GM19023 (cell line): ENCODE measurements around the gene STYXL2.

Source experiments
- ATAC-seq: cut with Tn5 transposase; IDR thresholded peaks from one replicate; pipeline ENCODE4 v1.9.1; 2021; ENCODE audit warnings: mild to moderate bottlenecking, moderate library complexity; ENCODE audit not compliant: unreplicated experiment

The STYXL2 gene

DNA sequence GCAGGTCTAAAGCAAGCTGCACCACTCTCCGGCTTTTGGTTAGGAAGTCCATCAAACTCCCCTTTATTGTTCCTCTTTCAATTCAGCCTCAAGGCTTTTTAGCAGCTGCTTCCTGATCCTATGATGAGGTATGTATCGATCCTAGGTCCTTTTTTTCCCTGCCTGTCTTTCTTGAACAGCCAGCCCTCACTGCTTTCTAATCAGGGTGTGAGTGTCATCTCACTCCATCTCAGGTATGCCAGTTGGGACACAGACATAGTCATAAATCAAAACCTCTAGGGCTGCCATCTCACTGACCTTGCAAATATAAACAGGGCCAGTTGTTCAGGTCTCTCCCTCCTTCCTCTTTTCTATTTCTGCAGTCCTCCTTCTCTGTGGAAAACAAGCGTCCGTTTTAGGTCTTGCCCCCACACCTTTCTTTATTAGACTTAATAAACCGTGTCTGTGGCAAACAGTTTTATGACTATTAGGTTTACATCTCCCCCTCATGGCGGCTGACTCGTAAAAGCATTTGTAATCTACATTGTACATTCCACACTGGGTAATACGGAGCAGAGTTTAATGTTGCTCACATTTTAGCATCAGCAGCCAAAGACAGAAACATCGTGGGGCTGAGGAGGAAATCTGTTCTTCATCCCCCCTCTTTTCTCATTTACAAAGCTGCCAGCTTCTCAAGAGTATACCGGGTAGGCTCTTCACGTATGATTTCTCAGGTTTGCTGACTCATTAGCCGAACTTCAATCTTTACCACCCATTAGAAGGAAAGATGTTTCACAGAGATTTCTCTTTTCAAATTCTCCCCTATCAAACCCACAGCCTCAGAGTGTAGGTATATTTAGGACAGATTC, 11.6 kb downstream of the STYXL2 start:
- no peak for ATAC-seq

DNA sequence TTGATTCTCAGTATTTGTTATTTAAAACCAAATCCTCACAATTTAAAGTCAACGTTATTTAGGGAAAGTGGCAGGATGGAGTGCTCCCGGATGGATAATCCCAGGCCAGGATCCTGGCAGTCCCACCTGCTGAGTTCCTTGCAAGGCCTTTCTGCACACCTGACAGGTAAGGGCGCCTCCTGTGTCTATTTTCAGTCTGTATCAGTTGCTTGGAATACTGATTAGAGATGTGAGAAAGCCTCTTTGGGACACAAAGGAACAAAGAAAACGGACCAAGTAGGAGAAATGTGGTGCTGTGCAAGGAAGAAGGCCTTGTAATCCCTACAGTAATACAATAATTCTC, 12.2 kb downstream of the STYXL2 start:
- no peak for ATAC-seq

DNA sequence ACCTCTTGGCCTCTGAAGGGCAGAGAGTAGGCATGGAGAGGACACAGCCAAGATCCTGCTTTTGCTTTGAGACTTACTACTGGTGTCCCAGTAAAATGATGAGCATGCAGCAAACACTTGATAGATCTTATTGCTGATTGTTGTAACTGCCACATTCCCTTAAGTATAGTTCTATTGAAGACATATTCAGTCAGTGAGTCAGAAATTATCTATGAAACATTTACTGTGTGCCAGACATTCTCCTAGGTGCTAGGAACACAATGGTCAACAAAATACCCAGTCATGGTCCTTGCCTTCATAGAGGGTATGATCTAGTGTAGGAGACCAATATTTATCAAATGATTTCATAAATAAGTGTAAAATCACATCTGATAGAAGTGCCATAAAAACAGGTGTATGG, 13.6 kb downstream of the STYXL2 start:
- ATAC-seq: no peak

DNA sequence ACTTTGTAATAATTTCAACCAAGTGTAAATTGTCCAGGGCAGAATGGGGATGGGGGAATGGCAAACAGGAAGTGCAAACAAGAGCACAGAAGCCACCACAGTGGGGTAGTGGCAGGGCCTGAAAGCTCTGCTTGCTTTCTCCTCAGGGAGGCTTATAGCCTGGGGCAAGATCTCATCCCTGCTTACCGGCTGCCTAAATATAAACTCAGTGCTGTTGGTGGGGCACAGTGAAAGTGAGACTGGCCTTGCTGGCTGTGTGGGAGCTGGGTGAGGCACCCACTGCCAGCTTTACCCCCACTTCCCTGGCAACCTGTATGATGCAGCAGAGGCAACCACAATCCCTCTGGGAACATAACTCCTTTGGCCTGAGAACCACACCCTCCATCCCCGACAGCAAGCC, 15.2 kb downstream of the STYXL2 start:
- no peak for ATAC-seq

DNA sequence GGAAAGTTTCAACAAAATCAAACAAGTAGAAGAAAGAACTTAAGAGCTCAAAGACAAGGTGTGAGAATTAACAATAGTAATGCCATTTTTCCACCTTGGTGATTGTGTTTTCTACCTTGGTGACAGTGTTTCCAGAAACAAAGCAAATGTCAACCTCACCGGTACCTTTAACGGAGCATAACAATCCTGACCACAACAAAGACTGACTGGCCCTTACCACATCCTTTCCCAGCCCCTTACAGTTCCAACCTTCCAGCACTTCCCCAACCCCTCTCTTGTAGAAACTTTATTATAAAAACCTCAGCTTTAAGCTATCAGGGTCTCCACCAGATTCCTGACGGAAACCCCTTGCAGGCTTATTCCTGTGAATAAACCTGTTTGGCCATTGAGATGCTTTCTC, 16.7 kb downstream of the STYXL2 start:
- no peak for ATAC-seq

DNA sequence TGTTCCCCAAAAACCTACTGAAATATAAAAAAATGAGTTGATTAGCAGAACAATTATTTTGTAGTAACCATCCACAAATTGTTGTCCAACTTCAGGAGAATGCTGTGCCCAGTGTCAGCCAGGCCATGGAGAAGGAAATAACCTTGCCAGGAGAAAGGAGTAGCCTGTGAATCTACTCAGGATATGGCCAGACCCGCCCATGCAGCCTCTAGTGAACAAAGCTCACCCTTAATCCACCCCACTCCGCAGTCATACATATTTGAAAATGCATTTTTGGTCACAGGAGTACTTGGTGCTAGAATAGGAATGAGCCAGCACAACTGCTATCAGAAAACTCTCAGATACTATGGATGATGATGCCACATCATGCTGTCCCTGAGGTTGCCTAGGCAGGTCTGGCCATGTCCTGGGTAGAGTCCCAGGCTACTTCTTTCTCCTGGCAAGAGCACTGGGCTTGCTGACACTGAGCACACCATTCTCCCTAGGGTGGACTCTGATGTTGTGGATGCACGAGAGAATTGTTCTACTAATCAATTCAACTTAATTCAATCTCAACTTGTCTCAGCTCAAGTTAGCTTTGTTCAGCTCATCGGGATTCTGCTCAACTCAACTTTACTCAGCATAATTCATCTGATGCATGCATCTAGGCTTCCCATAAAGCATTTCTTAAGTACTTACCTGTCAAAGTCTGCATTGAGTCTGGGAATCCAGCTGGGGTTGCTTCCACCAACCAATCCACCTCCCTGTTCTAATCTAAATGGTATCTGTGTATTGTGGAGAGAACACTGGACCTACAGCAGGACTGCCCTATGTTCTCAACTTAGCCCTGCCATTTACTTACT, 18.2 kb downstream of the STYXL2 start:
- ATAC-seq: no peak

DNA sequence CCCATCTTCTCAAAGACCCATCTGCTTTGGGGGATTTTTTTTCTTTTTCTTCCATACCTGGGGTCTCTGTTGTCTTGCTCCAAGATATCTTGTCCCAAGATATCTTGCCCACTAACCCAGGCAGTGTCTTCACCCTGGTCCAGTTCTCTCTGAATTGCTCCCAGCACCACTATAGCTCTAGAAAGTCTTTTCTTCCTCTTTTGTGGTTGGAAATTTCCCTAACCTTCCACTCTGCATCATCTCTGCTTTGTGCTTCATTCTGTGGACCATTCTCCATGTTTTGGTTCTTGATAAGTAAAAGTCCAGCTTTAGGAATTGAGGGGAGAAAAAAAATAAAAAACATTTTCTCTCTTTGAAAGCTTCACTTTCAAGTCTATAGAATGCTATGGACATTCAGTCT, 20.9 kb downstream of the STYXL2 start:
- ATAC-seq: no peak

DNA sequence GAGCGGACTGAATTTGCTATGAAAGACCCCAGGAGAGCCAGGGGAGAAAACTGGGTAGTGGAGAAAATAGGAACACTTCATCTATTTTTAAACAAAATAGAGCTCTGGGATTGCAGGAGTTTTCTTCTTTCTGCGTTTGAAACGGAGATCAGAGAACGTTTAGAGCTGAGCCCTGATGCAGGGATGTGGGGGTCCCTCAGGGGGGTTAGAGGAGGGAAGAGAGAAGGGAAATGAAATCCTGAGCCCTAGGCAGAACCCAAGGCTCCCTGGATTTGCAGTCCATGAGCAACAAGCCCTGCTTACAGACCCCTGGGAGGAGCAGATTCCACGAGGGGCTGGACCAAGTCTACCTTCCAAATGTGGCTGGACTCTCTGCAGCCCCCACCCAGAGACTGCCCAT, 21.8 kb downstream of the STYXL2 start:
- no peak for ATAC-seq

DNA sequence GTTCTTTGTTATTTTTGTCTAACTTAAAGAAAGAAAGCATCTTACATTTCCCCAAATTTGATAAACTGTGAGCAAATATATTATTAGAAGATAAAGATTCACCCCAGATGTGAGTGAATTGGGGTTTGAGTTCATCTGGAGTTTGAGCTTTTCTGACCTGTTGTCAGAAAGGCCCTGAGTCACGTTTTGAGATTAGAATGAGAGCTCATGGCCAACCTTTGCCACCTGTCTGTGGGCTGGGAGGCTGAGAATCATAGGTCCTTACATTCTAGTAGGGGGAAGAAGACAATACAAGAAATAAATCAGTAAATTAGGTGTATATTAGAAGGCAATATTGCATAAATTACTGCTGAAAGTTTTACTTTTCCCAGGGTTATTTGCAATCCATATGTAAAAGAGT, 22.3 kb downstream of the STYXL2 start:
- ATAC-seq: no peak

DNA sequence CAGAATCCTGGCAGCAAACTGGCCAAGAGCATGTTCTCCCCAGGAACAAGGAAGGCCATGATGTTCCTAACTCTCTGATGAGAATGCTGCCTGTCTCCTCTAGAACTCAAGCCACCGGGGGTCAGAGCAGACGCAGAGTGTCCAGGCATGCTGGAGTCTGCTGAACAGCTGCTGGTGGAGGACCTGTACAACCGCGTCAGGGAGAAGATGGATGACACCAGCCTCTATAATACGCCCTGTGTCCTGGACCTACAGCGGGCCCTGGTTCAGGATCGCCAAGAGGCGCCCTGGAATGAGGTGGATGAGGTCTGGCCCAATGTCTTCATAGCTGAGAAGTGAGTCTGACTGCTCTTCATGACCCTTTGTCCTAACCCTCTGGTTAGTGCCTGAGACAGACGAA, 23.4 kb downstream of the STYXL2 start:
- ATAC-seq: no peak

DNA sequence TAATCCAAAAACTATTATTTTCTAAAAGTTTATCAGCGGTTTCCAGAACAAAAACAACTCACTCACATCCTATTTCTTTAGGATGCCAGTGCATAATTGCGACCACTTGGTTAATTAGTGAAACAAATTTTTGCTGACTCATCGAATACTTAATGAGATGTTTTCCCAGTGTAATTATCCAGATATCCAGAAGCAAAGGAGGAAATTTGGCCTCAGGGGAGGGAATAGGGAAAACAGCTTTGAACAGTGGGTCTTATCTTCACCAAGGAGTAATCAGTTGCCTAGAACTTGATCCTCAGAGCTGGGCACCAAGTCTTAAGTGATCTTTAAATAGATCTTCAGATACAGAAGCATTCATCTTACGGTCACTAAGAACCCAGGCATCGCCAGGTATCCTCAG, 24.3 kb downstream of the STYXL2 start:
- no peak for ATAC-seq

DNA sequence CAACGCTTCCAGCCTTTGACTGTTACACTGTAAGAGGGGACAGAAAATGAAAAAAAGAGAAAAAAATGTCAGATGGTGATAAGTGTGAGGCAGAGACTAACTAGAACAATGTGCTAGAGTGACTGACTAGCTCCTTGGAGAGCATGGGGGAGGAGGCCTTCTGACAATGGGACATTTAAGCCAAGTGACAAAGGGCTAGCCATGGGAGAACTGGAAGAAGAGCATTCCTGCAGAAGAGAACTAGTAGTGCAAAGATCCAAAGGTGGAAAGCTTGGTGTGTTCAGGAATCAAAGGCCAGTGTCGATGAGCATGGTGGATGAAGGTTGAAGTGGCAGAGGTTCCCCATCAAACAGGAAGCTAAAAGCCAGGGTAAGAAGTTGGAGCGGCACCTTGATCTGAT, 25.8 kb downstream of the STYXL2 start:
- no peak for ATAC-seq

DNA sequence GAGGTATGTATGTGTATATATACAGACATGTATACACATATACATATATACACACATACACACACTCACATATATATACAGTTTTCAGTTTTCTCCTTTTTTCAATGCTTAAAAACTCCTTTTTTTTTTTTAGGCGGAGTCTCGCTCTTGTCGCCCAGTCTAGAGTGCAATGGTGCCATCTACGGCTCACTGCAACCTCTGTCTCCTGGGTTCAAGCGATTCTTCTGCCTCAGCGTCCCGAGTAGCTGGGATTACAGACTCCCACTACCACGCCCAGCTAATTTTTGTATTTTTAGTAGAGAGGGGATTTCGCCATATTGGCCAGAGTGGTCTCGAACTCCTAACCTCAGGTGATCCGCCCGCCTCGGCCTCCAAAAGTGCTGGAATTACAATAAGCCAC, 27.0 kb downstream of the STYXL2 start:
- no peak for ATAC-seq

DNA sequence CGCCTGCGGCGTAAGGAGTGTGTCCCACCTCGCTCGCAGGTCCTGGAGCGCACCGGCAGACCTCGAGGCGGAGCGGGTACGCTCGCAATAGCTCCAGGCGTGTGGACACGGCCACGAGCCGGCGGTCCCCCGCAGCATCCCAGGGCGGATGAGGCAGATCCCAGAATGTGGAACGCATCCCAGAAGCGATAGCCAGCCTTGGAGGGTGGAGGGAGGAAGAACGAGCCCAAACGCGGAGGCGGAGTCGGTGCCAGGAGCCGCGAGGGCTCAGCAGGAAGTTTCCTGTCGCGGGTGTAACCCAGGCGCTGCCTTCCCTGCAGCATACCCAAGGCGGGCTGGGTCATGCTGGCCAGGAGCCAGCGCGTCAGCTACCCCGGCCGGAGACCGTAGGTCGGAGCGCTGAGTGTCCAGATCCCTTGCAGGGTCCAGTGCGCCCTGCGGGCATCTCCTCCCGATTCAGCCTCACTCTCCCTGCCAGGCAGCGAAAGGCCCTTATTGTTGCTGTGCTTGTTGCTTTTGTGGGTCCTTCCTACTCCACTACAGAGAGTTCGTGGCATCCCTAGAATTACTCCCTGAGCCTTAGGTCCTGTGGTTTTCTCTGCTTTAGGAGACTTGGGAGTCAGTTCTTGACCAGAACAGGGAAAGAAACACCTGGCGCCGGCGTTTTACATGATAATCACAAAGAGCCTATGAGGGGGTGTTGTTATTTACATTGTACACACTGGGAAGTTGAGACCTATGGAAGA, 27.7 kb downstream of the STYXL2 start:
- ATAC-seq: no peak

DNA sequence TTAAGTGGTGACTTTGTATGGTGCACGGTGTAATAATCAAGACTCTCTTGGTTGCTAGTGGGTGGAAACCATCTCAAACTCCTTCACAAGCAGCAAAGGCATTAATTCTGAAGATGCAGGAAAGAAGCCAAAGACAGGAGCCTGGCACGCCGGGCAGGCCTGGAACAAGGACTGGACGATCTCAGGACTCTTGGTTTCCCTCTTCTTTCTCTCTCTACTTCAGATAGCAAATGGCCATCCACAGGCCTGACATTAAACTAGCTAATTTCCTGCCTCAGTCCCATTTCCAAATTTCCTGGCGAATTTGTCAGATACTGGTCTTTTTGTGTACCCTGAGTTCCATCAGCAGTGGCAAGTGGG, 28.2 kb downstream of the STYXL2 start:
- no peak for ATAC-seq

DNA sequence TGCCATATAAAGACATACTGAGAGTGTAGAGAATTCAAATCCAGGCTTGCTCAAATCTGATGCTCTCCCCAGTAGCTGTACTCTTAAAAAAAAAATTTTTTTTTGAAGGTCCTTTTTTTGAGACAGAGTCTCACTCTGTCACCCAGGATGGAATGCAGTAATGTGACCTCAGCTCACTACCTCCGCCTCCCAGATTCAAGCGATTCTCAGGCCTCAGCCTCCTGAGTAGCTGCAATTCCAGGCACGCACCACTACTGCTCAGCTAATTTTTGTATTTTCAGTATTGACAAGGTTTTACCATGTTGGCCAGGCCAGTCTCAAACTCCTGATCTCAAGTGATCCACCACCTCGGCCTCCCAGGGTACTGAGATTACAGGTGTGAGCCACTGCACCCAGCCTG, 28.7 kb downstream of the STYXL2 start:
- no peak for ATAC-seq

DNA sequence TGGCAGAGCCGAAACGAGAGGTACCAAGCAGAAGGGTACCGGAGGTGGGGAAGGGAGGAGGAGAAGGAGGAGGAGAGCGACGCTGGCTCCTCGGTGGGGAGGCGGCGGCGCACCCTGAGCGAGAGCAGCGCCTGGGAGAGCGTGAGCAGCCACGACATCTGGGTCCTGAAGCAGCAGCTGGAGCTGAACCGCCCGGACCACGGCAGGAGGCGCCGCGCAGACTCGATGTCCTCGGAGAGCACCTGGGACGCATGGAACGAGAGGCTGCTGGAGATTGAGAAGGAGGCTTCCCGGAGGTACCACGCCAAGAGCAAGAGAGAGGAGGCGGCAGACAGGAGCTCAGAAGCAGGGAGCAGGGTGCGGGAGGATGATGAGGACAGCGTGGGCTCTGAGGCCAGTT, 32.4 kb downstream of the STYXL2 start:
- ATAC-seq: no peak

DNA sequence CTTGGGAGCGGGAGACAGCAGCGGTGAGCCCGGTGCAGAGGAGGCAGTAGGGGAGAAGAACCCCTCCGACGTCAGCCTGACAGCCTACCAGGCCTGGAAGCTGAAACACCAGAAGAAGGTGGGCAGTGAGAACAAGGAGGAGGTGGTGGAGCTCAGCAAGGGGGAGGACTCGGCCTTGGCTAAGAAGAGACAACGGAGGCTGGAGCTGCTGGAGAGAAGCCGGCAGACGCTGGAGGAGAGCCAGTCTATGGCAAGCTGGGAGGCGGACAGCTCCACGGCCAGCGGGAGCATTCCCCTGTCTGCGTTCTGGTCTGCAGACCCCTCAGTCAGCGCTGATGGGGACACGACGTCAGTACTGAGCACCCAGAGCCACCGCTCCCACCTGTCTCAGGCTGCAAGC, 32.9 kb downstream of the STYXL2 start:
- no peak for ATAC-seq

DNA sequence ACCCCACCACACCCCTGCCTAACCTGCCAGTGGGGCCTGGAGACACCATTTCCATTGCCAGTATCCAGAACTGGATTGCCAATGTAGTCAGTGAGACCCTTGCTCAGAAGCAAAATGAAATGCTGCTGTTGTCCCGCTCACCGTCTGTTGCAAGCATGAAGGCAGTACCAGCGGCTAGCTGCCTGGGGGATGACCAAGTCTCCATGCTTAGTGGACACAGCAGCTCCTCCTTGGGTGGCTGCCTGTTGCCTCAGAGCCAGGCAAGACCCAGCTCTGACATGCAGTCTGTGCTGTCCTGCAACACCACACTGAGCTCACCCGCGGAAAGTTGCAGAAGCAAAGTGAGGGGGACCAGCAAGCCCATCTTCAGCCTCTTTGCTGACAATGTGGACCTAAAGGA, 33.4 kb downstream of the STYXL2 start:
- no peak for ATAC-seq

DNA sequence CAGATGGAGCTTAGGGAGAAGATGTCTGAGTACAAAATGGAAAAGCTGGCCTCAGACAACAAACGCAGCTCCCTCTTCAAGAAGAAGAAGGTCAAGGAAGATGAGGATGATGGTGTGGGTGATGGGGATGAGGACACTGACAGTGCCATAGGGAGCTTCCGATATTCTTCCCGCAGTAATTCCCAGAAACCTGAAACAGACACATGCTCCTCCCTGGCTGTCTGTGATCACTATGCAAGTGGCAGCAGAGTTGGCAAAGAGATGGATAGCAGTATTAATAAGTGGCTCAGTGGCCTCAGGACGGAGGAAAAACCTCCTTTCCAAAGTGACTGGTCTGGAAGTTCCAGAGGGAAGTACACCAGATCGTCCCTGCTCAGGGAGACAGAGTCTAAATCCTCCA, 33.8 kb downstream of the STYXL2 start:
- no peak for ATAC-seq

DNA sequence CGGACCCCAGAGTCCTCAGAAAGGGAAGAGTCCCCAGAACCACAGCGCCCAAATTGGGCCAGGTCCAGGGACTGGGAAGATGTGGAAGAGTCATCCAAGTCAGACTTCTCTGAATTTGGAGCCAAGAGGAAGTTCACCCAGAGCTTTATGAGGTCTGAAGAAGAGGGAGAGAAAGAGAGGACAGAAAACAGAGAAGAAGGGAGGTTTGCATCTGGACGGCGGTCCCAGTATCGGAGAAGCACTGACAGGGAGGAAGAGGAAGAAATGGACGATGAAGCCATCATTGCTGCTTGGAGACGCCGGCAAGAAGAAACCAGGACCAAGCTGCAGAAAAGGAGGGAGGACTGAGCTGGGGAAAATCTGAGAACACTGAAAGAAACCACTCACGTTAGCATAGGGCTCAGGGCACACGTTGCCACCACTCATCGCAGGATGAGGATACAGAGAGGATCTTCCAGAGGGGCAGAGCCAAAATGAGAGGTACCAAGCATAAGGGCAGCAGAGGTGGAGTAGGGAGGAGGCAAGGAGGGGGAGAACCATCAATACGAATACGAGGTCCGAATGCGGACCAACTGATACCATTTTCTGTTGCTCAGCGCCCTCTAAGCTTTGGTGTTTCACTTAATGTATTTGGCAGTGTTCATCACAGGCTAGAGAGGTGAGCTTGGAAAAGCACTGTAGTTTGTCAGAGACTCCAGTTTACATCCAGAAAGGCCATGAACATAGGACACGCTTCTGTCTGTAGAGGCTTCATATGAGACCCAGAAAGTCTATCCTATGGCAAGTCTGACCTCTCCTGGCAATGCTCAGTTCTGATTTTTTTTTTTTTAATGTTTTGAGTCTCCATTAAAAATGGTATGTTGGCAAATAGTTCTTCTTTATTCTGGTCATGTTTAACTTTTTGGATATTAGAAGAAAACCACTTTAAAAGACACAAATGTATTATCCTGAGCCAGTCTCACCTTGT, 34.7 kb downstream of the STYXL2 start:
- ATAC-seq: no peak
